ENCODE measurements around the gene ADH6.

GRCh38 chr4:99161373-99162099 is 57.5 kb downstream of the ADH6 start:
- no peak for TF ChIP-seq CTCF (IDR thresholded peaks at IDR 0.05; ENCODE audit: low read length)
- no peak for TF ChIP-seq EZH2 (optimal IDR thresholded peaks at IDR 0.05; ENCODE audit: low read depth, low read length)
